NCI-H1930 (cell line): Measurements from ENCODE around the gene PALM.
"Not testable (repeated sequence)": the region's sequence is repeated elsewhere in the genome, so short reads cannot be mapped to it uniquely, and the experiment has no call there.

Source experiments
- DNase-seq, 2 experiments: peaks; one replicate each; lab custom pipeline; 2025; lab: John Stamatoyannopoulos, UW

Gene PALM

GRCh38 chr19:709196-709964 lies 645 bp downstream of the PALM start:
- DNase-seq = no peak

GRCh38 chr19:709965-710571 lies 1.3 kb downstream of the PALM start:
- DNase-seq = no peak

GRCh38 chr19:710767-711166 lies 2.0 kb downstream of the PALM start:
- DNase-seq = no peak

DNA sequence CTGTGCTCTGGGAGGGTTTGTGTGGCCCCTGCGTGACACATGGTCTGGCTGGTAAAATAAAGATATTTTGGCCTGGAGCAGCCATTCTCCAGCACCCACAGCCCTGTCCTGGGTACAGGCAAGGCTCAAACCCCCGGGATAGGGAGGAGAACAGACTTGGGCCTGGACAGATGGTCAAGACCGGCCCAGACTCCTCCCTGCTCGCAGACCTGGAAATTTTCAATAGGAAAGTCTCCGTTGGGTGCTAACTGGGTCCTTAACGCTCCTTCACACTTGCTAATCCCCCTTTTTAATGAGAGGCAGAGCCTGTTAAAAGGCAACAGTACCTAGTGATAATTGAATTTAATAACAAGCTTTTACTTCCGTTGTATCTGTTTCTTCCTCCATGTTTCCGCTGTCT lies 2.5 kb downstream of the PALM start:
- DNase-seq = no peak

GRCh38 chr19:715347-715746 lies 6.6 kb downstream of the PALM start:
- no peak for DNase-seq

GRCh38 chr19:718251-718951 lies 9.7 kb downstream of the PALM start:
- DNase-seq = no peak

- DNase-seq = no peak
These were observed 10.3 kb downstream of the PALM start for GRCh38 chr19:718991-719512.

GRCh38 chr19:719636-720344 lies 11.1 kb downstream of the PALM start:
- peak; percentile 13 to 56 for DNase-seq

DNA sequence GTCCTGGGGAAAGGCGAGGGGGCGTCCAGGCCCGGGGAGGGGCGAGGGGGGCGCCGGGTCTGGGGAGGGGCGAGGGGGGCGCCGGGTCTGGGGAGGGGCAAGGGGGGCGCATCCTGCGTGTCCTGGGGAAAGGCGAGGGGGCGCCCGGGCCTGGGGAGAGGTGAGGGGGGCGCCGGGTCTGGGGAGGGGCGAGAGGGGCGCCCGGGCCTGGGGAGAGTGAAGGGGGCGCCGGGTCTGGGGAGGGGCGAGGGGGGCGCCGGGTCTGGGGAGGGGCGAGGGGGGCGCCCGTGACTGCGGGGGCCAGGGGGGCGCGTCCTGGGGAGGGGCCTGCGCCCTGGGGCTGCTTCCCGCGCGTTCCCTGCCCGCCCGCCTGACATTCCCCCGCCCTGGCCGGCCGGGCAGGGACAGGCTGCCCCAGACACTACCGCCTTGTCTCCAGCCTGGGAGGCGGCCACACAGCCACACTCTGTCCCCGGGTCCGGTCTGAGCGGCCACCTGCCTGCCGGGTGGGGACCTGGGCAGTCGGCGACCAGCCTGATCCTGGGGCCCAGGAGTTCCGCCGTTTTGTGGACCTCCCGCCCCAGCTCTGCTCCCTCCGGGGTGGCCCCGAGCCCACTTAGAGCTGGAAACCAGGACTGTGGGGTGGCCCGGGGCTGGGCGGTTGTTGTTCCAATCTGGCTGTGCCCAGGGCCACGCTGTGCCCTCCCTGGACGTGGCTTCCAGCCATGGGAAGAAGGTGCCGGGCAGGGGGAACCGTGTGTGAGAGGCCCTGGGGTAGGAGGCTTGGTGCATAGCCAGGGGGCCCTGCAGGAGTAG lies 11.8 kb downstream of the PALM start:
- DNase-seq = no peak

DNA sequence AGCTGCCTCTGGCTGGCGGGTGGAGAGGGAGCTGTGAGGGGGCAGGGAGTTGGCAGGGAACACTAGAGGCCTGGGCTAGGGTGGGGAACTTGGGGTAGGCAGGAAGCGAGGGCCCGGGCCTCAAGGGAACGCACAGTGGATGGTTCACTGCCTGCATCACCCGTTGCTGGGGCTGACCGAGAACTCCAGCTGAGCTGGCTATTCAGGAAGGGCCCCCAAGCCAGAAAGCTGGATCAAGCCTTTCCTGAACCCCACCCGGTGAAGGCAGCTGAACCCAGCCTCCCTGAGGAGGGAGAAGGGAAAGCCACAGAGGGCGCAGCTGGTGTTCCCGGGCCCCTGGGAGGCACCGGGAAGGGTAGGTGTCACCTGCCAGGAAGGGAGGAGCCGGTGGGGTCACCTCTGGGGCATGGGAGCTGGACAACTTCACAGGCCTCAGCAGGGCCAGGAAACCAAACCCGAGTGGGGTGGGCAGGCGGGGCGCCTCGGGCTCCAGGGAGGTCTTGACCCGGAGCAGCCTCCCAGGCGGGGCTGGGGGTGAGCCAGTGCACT lies 13.9 kb downstream of the PALM start:
- DNase-seq = no peak

DNA sequence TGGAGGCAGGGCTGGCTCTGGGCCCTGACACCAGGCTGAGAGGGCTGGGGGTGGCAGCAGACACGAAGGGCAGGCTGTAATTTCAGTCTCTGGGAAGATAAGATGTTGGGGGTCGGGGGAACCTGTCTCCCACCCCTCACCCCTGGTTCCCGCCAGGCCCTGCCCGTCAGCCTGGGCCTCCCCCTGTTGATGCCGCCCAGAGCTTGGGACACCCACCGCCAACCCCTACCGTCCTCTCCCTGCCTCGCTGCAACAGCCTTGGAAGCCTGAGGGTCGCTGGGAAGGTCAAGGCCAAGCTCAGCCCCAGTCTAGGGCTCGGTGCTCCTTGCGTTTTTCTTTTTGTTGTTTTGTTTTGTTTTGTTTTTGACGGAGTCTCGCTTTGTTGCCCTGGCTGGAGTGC lies 14.5 kb downstream of the PALM start:
- no peak for DNase-seq

- DNase-seq = no peak
These were observed 15.0 kb downstream of the PALM start for GRCh38 chr19:723714-724113.

DNA sequence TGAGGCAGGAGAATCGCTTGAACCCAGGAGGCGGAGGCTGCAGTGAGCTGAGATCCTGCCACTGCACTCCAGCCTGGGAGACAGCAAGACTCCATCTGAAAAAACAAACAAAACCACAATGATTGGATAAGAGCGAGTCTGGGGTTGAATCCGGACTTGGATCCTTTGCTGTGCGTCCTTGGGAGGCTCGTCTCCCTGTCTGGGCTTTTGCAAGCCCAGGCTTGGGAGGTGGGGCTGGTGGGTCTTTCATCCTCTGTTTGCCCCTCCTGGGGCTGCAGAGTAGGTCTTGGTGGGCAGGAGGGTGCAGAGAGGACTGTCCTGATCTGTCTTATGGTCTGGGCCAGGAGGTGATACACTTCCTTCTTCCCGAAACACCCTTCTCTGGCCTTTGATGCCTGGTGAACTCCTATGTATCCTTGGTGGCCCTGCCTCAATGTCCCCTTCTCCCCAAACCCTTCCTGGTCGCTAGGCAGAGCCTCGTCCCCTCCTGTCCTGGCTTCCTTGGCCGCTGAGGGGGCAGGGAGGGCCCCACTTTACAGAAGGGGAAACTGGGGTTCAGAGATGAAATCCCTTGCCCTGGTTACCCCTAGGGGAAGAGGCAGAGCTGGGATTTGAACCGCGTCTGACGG lies 16.8 kb downstream of the PALM start:
- DNase-seq = no peak

DNA sequence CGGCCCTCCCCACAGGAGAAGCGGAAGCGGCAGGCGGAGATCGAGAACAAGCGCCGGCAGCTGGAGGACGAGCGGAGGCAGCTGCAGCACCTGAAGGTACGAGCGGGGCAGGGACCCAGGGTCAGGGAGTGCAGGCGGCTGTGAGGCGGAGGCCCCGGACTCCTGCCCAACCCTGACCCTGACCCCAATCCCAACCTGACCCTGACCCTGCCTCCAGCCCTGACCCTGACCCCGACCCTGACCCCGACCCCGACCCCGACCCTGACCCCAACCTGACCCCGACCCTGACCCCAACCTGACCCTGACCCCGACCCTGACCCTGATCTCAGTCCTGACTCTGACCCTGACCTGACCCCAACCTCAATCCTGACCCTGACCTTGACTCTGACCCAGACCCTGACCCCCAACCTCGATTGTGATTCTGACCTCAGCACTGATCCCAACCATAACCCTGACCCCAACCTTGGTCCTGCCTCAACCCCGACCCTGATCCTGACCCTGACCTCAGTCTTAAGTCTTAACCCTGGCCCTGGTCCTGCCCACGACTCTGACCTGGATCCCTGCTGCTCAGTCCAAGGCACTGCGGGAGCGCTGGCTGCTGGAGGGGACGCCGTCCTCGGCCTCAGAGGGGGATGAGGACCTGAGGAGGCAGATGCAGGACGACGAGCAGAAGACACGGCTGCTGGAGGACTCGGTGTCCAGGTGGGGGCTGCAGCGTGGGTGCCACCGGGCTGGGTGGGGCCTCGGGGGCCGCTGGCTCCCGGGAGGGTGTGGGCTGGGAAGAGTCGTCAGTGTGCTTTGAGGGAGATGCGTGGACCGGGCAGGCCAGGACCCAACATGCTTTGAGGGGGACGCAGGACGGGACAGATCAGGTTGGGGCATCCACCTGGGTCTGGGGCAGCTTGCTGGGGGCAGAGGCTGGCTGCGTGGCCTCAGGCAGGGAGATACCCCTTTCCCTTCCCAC lies 18.5 kb downstream of the PALM start:
- no peak for DNase-seq

DNA sequence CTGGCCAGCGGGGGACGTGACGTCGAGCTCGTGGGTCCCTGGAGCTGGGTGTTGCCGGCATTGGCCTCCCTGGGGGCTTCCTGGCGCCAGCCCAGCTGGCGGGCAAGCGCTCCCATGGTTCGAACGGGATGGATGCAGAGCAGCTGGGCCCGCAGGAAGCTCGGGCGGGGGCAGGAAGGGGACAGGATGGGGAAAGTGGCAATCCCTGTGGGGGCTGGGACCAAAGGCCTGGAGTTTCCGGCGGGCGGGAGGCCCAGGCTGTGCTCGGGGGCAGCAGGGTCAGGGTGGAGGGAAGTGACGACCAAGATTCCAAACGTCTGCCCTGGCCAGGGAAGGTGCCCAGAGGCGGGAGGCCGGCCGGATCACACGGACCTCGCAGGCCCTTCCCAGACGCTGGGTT lies 19.3 kb downstream of the PALM start:
- DNase-seq = no peak

DNA sequence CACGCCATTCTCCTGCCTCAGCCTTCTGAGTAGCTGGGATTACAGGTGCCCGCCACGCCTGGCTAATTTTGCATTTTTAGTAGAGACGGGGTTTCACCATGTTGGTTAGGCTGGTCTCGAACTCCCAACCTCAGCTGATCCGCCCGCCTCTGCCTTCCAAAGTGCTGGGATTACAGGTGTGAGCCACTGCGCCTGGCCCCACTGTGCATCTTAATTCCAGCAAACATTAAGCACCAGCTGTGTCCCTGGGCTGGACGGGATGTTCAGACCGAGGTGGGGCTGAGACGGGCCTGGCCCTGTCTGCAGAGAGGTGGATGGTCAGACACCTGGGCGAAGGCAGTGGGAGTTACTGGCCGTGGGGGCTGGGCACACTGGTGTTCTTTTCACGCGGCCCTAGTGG lies 20.8 kb downstream of the PALM start:
- not testable (repeated sequence) for DNase-seq

GRCh38 chr19:729965-730668 lies 21.4 kb downstream of the PALM start:
- no peak for DNase-seq

GRCh38 chr19:731000-731399 lies 22.3 kb downstream of the PALM start:
- DNase-seq = no peak
